Measurements from ENCODE around the gene PROX1.

GRCh38 chr1:213987927-213988506 is at the start of gene PROX1:
- peak in 1 of 3 experiments; percentile 4 for TF ChIP-seq CTCF (optimal IDR thresholded peaks at IDR 0.05 in 1 of 3, IDR thresholded peaks at IDR 0.05 in 1 of 3, conservative IDR thresholded peaks at IDR 0.05 in 1 of 3; ENCODE audit: extremely low read depth in 1 of 3, insufficient read depth in 2 of 3, low read length in 3 of 3)
- no peak for TF ChIP-seq EZH2 (IDR thresholded peaks at IDR 0.05; ENCODE audit: low read length)

Measured in keratinocyte (primary cell).